ENCODE results near the gene DACT1. TPM values are rescaled to one million over a fixed set of nuclear protein-coding genes. Genes with fewer than 3 reads are reported as not detected.
A peak's percentile ranks its signal among the peaks of the same experiment; 100 is the strongest.

The DACT1 gene
- polyA plus RNA-seq, 4 donors, result 29.2 to 40.3 (median 35.1) TPM

DNA sequence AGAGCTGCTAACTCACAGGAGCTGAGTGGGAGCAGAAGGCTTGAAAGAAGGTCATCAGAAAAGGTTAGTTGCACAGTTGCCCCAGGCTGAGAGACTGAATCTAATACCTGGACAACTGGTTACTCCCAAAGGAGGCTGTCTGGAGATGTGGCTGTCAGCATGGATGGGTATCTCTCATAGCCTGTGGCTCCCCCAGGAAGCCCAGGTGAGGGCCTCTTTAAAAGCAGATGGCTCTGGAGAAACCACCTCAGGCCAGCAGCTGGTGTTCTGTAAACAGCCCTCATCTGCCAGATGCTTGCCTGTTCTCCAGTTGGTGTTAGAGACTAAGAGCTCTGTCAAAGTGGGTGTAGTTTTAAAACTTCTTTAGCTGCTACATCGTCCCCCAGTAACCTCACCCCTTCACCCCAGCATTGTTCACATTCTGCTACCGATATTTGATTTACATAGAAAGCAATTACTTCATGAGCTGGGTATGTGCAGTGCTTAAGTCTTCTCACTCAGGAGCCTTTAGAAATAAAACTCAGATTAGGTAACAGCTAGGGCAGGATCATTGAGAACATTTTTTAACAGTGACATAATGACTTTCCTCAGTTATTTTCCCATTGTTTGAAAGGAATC, 25.8 kb downstream of the DACT1 start:
- no peak for DNase-seq (ENCODE audit: low read depth in 4 of 4, low spot score in 3 of 4)

GRCh38 chr14:58665773-58666500, 28.2 kb downstream of the DACT1 start:
- DNase-seq (ENCODE audit: low read depth in 4 of 4, low spot score in 3 of 4), result no peak

- DNase-seq (ENCODE audit: low read depth in 4 of 4, low spot score in 3 of 4), result no peak
These were observed 29.0 kb downstream of the DACT1 start for GRCh38 chr14:58666737-58667136.

- no peak for DNase-seq (ENCODE audit: low read depth in 4 of 4, low spot score in 3 of 4)
These were observed 30.1 kb downstream of the DACT1 start for GRCh38 chr14:58667900-58668299.

DNA sequence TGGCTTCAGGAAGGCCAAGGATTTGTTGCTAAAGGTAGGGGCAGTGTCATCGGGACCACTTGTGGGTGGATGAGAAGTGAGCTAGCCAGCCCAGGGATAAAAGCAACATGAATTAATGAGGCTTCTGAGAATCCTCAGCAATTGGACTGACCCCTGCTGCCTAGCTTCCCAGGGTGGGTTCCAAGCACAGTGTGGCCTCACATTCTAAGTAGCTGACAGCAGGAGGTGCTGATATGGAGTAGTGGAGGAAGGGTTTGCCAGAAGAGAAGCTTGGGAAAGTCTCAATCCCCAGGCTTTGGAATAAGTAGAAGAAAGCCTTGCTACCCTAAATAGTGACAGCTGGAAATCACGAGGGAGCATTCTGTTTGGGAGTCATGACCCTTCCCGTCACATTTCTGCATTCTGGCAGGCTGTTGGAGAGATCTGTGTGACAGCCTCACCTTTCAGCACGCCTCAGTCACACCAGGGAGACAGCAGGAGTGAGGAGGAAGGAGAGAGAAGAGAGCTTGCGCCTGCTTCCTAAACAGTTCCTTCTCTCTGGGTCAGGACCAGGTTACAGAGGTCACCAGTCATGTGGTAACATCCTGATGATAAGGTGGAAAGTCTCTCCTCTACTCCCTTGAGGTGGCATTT, 31.2 kb downstream of the DACT1 start:
- no peak for DNase-seq (ENCODE audit: low read depth in 4 of 4, low spot score in 3 of 4)

GRCh38 chr14:58669556-58670200, 31.9 kb downstream of the DACT1 start:
- DNase-seq (ENCODE audit: low read depth in 4 of 4, low spot score in 3 of 4), result no peak

- DNase-seq (ENCODE audit: low read depth in 4 of 4, low spot score in 3 of 4), result no peak
These were observed 33.3 kb downstream of the DACT1 start for GRCh38 chr14:58671024-58671423.

DNA sequence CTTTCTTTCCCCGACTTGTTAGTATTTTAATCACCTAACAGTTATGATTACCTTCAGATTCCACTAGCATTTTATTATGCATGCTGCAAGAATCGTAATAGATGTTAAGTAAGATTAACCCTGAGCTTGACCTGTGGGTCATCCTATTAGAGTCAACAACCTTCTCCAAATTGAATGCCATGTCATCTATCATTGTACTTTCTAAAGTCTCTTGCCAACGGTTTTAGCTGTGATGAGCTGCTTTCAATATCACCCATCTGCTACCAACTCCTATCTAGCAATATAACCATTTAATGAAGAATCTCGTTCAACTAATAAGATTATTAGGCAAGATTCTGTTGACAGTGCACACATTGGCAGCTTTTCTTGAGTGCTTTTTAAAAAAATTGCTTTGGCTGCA, 33.7 kb downstream of the DACT1 start:
- DNase-seq (ENCODE audit: low read depth in 4 of 4, low spot score in 3 of 4), result no peak

DNA sequence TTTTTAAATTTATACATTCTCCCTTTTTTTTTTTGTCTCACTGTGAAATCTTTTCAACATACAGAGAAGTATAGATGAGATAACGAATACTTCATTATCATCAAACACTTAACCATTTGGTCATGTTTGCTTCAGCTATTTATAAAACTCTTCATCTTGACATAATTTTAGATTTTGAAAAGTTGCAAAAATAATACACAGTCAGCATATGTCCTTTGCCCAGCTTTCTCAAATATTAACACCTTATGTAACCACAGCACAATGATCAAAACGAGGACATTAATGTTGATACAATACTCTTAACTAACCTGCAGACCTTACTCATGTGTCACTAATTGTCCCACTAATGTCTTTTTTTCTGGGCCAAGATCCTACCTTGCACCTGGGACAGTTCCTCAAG, 36.0 kb downstream of the DACT1 start:
- no peak for DNase-seq (ENCODE audit: low read depth in 4 of 4, low spot score in 3 of 4)

DNA sequence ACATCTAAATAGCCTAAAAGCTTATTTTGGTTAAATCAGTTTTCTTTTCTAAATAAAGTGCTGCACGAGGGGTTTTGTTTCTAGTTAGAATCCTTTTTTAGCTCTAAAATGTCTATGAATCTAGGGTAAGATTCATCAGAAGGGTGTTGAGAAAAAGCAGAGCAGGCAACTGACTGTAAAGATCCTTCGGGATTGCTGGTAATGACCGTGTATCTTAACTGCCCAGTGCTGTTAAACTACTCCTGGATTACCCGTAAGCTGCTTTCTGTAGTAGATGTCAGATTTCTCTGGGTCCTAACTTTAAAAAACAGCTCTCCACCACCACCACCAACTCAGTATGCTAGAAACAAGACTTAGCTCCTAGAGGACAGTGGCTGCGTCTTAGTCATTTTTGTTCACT, 39.2 kb downstream of the DACT1 start:
- DNase-seq (ENCODE audit: low read depth in 4 of 4, low spot score in 3 of 4), result no peak

DNA sequence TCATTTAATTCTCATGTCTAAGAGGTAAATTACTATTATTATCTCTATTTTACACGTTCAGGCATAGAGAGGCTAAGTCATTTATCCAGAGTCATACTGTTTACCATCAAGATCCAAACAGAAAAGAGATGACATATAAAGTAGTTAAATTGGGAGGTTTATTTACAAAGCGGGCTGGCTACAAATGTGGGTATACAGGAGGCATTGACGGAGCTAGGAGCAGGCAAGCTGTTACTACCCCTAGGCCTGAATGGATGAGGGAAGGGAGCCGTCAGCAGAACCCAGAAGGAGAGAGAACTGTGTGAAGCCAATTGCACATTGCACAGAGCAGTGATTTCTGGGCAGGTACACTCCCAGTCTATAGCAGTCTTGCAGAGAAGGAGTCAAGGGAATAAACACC, 39.8 kb downstream of the DACT1 start:
- no peak for DNase-seq (ENCODE audit: low read depth in 4 of 4, low spot score in 3 of 4)

DNA sequence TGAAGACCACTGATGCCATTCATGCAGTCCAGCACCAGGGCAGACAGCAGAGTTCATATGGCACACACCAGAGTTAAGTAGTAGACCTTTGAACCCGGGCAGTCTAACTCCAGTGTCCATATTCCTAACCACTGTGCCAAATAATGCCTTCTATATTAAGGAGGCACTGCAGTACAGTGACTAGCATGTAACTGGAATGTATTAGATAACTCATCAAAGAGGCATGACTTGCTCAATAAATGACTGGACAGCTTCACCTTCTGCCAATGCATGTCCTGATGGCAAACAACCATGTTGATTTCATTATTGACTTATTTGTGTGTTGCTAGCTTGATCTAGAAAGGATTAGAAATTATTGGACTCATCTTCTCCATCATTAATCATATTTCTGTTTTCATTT, 40.2 kb downstream of the DACT1 start:
- DNase-seq (ENCODE audit: low read depth in 4 of 4, low spot score in 3 of 4), result no peak

GRCh38 chr14:58680698-58681097, 42.9 kb downstream of the DACT1 start:
- no peak for DNase-seq (ENCODE audit: low read depth in 4 of 4, low spot score in 3 of 4)

GRCh38 chr14:58687232-58687795, 49.6 kb downstream of the DACT1 start:
- DNase-seq (ENCODE audit: low read depth in 4 of 4, low spot score in 3 of 4), result no peak

DNA sequence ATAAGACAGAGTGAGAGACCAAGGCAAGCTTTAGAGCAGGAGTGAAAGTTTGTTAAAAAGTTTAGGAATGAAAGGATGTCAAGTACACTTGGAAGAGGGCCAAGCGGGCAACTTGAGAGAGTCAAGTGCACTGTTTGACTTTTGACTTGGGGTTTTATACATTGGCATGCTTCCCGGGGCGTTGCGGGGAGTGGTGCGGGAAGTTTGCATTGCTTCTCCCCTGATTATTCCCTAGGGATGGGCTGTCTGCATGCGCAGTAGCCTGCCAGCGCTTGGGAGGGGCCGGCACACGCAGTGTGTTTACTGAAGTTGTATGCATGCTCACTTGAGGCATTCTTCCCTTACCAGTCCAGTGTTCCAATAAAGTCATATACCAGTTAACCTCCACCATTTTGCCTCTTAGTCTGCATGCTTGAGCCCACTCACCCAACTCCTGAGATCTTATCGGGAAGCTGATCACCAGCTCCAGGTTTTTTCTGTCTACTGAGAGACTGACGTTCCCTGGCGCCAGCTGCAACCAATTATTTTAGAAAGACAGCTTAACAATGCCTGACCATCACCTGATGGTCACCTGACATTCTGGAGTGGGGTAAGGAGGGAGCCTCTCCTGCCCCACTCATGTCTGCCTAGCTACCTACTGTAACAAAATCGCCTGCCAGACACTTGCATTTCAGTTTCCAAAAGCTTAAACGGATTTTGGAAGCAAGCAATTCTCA, 53.2 kb downstream of the DACT1 start:
- DNase-seq (ENCODE audit: low read depth in 4 of 4, low spot score in 3 of 4), result peak in 1 of 4 donors; percentile 17

DNA sequence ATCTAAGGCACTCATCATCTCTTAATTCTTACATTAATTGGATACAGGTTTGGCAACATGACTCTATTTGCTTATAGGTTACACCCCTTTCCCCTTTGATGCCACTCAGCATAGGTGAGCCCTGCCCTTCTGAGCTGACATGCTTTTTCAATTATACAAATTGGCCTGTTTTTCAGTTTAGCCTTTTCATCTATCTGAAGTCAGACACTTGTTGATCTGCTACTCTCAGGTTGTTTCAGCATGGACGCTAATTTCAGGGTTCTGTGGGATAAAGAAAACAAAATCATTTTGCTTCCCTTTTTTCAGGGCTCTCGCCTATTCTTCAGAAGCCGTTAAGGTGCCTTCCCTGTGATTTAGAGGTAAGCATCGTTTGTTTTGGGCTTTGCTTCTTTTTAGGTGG, 55.3 kb downstream of the DACT1 start:
- no peak for DNase-seq (ENCODE audit: low read depth in 4 of 4, low spot score in 3 of 4)

GRCh38 chr14:58695514-58695913, 57.8 kb downstream of the DACT1 start:
- DNase-seq (ENCODE audit: low read depth in 4 of 4, low spot score in 3 of 4), result no peak

GRCh38 chr14:58697266-58697929, 59.6 kb downstream of the DACT1 start:
- DNase-seq (ENCODE audit: low read depth in 4 of 4, low spot score in 3 of 4), result no peak

All from right renal pelvis (tissue), 4 donors.